Right lobe of liver (tissue), 4 donors: Measurements from ENCODE around the gene CAMTA1.

Source experiments
- CTCF ChIP-seq, 4 donors: fragments of 200-600 bp in 3 of 4; fragments of 450-650 bp in 1 of 4; IDR thresholded peaks; one replicate each; pipeline versions ENCODE4 v1.5.1 to v1.8.0; 2016 to 2022; ENCODE audit warnings: antibody characterized with exemption in 4 of 4, mild to moderate bottlenecking in 2 of 4
- POLR2A ChIP-seq: fragments of 450-650 bp; IDR thresholded peaks from one replicate; pipeline ENCODE4 v1.6.1; 2017; ENCODE audit warnings: antibody characterized with exemption, mild to moderate bottlenecking
- donor health status: DM: no; HTN: no; CAD: no.
- donor health status: DM: no; HTN: no; CAD: no.
- donor health status: DM: no; HTN: yes; CAD: no.

DNA sequence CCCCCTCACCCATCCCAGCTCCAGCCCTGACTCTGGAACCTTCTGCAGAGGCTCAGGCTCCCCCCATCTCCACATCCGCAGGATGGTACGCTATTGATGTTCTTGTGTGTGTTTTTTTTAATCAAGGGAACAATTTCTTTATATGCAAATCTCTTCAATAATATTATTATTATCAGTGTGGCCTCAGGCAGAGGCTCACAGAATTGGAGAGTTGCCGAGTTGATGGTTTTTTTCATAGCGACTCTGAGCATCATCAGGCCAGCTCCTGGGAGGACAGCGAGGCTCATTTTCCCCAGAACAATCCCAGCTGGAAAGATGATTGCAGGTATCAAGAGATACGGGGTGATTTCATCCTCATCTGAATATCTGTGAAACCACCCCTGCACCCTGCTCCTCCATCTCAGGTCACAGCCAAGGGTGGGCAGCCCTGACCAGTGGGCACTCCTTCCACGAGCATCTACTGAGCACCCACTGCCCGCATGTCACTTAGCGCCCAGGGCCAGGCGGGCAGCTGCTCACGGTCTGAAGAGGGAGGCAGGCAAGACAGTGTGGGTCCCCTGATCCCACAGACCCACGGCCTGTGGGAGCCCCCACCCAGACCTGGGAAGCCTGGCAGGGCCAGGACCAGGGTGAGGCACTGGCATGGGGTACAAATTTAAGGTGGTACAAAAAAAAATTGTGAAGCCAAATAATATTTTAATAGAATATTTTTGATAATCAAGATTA lies 740.2 kb downstream of the CAMTA1 start:
- TF ChIP-seq CTCF (IDR thresholded peaks at IDR 0.05) (no peak), POLR2A (no peak)
